Raji (cell line): ENCODE results near the gene AURKB.

Experiments used
- POLR2A ChIP-seq: IDR thresholded peaks from 2 replicates; pipeline ENCODE4 v1.6.1; 2011; ENCODE audit warnings: low read depth, low read length, control low read depth; ENCODE audit not compliant: insufficient read depth

Gene AURKB

GRCh38 chr17:8209907-8210760 lies at the start of gene AURKB:
TSS of gene AURKB (minus strand) at chr17:8210575. CDS start at chr17:8210224, 351 bp downstream.
- peak; percentile 96 for TF ChIP-seq POLR2A

- no peak for TF ChIP-seq POLR2A
Observed at GRCh38 chr17:8257801-8258200, 47.4 kb upstream of the AURKB start.

GRCh38 chr17:8256691-8257090 lies 46.3 kb upstream of the AURKB start:
- no peak for TF ChIP-seq POLR2A

DNA sequence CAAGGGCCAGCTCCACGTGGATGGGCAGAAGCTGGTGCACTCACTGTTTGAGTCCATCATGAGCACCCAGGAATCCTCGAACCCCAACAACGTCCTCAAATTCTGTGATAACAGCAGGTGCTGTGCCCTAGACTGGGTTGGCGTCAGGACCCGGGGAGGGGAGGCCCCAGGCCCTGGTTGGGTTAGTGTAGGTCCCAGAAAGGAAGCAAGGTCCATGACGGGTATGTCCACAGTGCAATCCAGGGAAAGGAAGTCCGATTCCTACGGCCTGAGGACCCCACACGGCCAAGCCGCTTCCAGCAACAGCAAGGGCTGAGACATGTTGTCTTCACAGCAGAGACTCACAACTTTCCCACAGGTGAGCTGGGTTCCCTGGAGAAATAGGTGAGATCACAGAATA lies 45.9 kb upstream of the AURKB start:
- no peak for TF ChIP-seq POLR2A

- TF ChIP-seq POLR2A = no peak
Observed at GRCh38 chr17:8255499-8255898, 45.1 kb upstream of the AURKB start.

- no peak for TF ChIP-seq POLR2A
Observed at GRCh38 chr17:8254881-8255280, 44.5 kb upstream of the AURKB start.

GRCh38 chr17:8253801-8254200 lies 43.4 kb upstream of the AURKB start:
- TF ChIP-seq POLR2A = no peak

DNA sequence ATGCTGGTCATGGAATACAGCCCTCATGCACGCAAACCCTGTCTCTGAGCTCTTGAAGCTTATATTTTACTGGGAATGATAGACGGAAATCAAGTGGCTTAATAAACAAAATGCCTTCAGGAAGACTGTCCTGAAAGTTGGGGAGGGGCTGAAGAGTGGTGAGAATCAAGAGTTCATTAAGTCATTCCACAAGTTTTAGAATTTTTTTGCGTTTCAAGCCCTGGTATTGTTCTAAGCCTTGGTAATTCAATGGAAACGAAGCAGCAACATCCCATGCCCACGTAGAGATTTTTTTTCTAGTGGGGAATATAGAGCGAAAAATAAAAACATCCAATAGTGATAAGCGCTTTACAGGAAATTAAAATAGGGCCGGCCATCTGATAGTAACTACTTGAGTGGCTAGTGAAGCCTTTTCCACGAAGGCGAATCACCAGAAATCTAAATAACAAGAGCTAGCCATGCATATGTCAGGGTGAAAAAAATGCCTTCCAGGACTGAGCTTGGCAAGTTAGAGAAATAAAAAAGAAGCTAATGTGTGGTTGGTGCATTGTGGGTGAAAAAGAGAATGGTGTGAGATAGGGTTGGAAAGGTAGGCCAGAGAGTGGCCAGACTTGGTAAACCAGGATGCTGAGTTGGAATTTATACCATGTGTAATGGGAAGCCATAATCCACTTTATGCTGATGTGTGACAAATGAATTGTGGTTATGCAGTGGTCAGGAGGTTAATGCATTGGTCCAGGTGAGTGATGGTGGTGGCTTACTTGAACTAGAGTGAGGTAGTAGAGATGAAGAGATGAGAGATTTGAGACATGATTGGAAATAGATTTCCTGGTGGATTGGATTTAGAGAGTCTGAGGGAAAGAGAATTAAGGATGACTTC lies 39.5 kb upstream of the AURKB start:
- no peak for TF ChIP-seq POLR2A

DNA sequence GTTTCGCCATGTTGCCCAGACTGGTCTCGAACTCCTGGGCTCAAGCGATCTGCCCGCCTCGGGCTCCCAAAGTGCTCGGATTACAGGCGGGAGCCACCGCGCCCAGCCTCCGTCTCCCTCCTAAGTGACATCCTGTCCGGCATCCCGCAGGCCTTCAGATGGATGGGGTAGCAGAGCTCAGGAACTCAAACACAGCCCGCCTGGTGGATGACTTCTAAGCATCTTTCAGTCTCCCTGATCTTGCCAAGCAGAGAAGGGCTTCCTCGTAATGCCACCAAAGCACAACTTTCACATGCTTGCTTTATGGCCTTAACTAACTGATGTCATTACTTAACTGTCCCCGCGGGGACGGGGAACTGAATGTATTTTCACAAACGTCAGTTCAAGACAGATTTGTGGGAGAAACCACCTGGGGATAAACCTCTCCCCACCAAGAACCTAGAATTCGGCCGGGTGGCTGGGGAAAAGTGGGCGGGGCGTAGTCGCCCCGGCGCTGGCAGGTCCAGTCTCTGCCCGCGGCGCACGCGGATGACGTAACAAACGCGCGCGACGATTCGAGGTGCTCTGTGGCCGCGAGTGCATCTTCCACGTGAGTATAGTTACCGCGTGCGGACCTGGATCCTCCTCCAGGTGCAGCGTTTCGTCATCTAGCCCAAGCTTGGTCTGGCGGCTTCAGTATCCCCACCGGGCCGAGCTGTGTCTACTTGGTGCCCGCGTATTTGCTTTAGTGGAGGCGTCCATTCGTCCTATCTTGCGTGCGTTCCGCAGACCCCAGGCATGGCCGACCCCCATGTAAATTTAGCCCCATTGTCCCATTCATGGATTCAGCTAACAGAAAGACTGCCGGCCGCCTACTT lies 38.6 kb upstream of the AURKB start, which contains the start of gene PFAS:
Gene PFAS, plus strand, starts transcription at position 539 of the 857 bp plus-strand sequence. CDS start 4,649 bp downstream, outside the sequence.
- TF ChIP-seq POLR2A = peak; percentile 94

- TF ChIP-seq POLR2A = no peak
Observed at GRCh38 chr17:8244768-8245167, 34.4 kb upstream of the AURKB start.

DNA sequence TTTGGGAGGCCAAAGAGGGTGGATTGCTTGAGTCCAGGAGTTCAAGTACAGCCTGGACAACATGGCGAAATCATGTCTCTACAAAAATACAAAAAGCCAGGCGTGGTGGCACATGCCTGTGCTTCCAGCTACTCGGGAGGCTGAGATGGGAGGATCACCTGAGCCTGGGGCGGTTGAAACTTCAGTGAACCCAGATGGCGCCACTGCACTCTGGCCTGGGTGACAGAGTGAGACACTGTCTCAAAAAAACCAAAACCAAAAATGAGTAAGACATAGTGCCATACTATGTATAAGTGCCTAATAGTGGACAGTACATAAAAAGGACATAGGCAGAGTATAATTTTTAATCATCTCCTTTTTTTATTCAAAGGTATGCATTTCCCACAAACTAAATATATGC lies 33.5 kb upstream of the AURKB start:
- TF ChIP-seq POLR2A = no peak

GRCh38 chr17:8237886-8238285 lies 27.5 kb upstream of the AURKB start:
- TF ChIP-seq POLR2A = no peak

- TF ChIP-seq POLR2A = no peak
Observed at GRCh38 chr17:8237175-8237574, 26.8 kb upstream of the AURKB start.

- no peak for TF ChIP-seq POLR2A
Observed at GRCh38 chr17:8235676-8236075, 25.3 kb upstream of the AURKB start.
